ENCODE measurements around the gene CD300A. TPM values are rescaled to one million over a fixed set of nuclear protein-coding genes. Genes with fewer than 3 reads are reported as not detected.
A peak's percentile ranks its signal among the peaks of the same experiment; 100 is the strongest.

Gene CD300A
- total RNA-seq, 1 experiment from 2014 or later, result 0.45 TPM

DNA sequence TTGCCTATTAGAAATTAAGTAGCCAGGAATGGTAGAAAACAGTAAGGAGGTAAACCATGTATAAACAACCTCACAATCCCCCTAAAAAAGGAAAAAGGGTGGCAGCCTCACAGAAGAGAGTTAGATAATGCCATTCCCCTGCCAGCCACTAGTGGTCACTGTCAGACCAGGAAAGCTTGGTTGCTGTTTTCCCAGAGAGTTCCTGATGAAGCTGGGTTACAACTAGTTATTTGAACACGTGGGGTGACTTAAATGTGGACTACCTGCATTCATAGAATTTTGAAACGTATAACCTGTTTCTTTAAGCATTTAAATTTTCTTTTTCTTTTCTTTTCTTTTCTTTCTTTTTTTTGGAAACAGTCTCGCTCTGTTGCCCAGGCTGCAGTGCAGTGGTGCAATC is 28.7 kb upstream of the CD300A start:
- DNase-seq, result no peak
- CTCF ChIA-PET, result interaction anchor here (0.6 to 1.7 kb wide), 3 partner anchors 16 to 1421 kb away, joined by 5 to 6 read pairs (median 6); no protein-coding TSS in a partner anchor

DNA sequence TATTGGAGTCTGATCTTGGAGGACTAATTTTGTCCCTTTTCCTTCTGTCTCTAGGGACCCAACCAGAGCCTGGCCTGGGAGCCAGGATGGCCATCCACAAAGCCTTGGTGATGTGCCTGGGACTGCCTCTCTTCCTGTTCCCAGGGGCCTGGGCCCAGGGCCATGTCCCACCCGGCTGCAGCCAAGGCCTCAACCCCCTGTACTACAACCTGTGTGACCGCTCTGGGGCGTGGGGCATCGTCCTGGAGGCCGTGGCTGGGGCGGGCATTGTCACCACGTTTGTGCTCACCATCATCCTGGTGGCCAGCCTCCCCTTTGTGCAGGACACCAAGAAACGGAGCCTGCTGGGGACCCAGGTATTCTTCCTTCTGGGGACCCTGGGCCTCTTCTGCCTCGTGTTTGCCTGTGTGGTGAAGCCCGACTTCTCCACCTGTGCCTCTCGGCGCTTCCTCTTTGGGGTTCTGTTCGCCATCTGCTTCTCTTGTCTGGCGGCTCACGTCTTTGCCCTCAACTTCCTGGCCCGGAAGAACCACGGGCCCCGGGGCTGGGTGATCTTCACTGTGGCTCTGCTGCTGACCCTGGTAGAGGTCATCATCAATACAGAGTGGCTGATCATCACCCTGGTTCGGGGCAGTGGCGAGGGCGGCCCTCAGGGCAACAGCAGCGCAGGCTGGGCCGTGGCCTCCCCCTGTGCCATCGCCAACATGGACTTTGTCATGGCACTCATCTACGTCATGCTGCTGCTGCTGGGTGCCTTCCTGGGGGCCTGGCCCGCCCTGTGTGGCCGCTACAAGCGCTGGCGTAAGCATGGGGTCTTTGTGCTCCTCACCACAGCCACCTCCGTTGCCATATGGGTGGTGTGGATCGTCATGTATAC is 26.5 kb upstream of the CD300A start:
- TF ChIP-seq, protein P1, sequence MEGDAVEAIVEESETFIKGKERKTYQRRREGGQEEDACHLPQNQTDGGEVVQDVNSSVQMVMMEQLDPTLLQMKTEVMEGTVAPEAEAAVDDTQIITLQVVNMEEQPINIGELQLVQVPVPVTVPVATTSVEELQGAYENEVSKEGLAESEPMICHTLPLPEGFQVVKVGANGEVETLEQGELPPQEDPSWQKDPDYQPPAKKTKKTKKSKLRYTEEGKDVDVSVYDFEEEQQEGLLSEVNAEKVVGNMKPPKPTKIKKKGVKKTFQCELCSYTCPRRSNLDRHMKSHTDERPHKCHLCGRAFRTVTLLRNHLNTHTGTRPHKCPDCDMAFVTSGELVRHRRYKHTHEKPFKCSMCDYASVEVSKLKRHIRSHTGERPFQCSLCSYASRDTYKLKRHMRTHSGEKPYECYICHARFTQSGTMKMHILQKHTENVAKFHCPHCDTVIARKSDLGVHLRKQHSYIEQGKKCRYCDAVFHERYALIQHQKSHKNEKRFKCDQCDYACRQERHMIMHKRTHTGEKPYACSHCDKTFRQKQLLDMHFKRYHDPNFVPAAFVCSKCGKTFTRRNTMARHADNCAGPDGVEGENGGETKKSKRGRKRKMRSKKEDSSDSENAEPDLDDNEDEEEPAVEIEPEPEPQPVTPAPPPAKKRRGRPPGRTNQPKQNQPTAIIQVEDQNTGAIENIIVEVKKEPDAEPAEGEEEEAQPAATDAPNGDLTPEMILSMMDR (IDR thresholded peaks at IDR 0.05; ENCODE audit: unreplicated experiment), result no peak
- Mint-ChIP-seq H3K27ac (ENCODE audit: unreplicated experiment) (no peak overlapping the region), H3K36me3 (ENCODE audit: insufficient read depth, unreplicated experiment) (peaks cover 17% of the 10 kb centered on the region), H3K27me3 (ENCODE audit: unreplicated experiment) (no peaks in the 10 kb centered on the region), H3K4me3 (ENCODE audit: low read depth, unreplicated experiment) (no peak overlapping the region), H3K4me1 (ENCODE audit: low read depth, unreplicated experiment) (peaks cover 40% of the 10 kb centered on the region), H3K9me3 (ENCODE audit: low read depth, unreplicated experiment) (no peaks in the 10 kb centered on the region)
- no TSS peak for BruUV-seq (replicated peaks)
- intact Hi-C loops (cut with micrococcal nuclease; ENCODE audit: unreplicated experiment), result no loop called here
- no peak for DNase-seq
- CTCF ChIA-PET, result interaction anchor here (0.6 to 1.3 kb wide), 2 partner anchors 16 to 32 kb away, joined by 4 to 5 read pairs; no protein-coding TSS in a partner anchor

More for the DNA sequence above, 28.7 kb upstream of the CD300A start:
- Mint-ChIP-seq H3K27ac (ENCODE audit: unreplicated experiment) (no peak overlapping the region), H3K4me3 (ENCODE audit: low read depth, unreplicated experiment) (no peak overlapping the region), H3K36me3 (ENCODE audit: insufficient read depth, unreplicated experiment) (peaks cover 15% of the 10 kb centered on the region), H3K9me3 (ENCODE audit: low read depth, unreplicated experiment) (no peaks in the 10 kb centered on the region), H3K4me1 (ENCODE audit: low read depth, unreplicated experiment) (peaks cover 34% of the 10 kb centered on the region), H3K27me3 (ENCODE audit: unreplicated experiment) (no peaks in the 10 kb centered on the region)
- BruUV-seq (replicated peaks), result no TSS peak
- TF ChIP-seq, protein P1 (IDR thresholded peaks at IDR 0.05; ENCODE audit: unreplicated experiment), result peak; percentile 75
- intact Hi-C loops (cut with micrococcal nuclease; ENCODE audit: unreplicated experiment), result no loop called here

DNA sequence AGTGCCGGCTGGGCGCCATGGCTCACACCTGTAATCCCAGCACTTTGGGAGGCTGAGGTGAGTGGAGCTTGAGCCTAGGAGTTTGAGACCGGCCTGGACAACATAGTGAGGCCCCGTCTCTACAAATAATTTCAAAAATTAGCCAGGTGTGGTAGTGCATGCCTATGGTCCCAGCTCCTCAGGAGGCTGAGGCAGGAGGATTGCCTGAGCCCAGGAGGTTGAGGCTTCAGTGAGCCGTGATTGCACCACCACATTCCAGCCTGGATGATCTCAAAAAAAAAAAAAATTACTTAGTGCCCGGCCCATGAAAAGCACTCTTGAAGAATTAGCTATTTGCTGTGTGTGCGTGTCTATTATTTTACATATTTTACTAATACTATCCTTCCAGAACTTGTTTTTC is 24.9 kb upstream of the CD300A start:
- no peak overlapping the region for H3K4me3 Mint-ChIP-seq (ENCODE audit: low read depth, unreplicated experiment)
- intact Hi-C loops (cut with micrococcal nuclease; ENCODE audit: unreplicated experiment), result no loop called here
- H3K27me3 Mint-ChIP-seq (ENCODE audit: unreplicated experiment), result no peaks in the 10 kb centered on the region
- CTCF ChIA-PET, result interaction anchor here (0.7 kb wide), 1 partner anchor 12 kb away, joined by 3 read pairs; no protein-coding TSS in a partner anchor
- H3K27ac Mint-ChIP-seq (ENCODE audit: unreplicated experiment), result no peak overlapping the region
- no peaks in the 10 kb centered on the region for H3K9me3 Mint-ChIP-seq (ENCODE audit: low read depth, unreplicated experiment)
- H3K36me3 Mint-ChIP-seq (ENCODE audit: insufficient read depth, unreplicated experiment), result peaks cover 17% of the 10 kb centered on the region
- TF ChIP-seq, protein P1 (IDR thresholded peaks at IDR 0.05; ENCODE audit: unreplicated experiment), result no peak
- BruUV-seq (replicated peaks), result no TSS peak
- peaks cover 24% of the 10 kb centered on the region for H3K4me1 Mint-ChIP-seq (ENCODE audit: low read depth, unreplicated experiment)
- DNase-seq, result no peak

DNA sequence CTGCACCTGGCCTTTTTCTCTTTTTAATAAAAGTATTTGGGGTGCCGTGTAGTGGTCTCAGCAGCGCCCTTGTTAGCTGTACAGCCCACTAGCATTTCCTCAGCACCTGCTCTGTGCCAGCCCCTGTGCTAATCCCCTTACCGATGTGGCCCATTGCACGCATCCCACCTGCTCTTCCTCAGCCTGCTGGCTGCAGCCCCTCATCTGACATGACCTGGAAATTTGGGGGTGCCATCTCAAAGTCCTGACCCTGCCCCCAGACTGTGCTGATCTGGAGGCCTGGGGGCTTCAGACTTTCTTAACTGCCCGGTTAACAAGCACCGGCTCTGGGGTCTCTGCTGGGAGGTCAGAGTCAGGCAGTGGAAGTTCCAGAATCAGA is 24.2 kb upstream of the CD300A start:
- Mint-ChIP-seq H3K9me3 (ENCODE audit: low read depth, unreplicated experiment) (no peaks in the 10 kb centered on the region), H3K4me3 (ENCODE audit: low read depth, unreplicated experiment) (peak overlapping the region; percentile 52), H3K27ac (ENCODE audit: unreplicated experiment) (peak overlapping the region; percentile 88), H3K27me3 (ENCODE audit: unreplicated experiment) (no peaks in the 10 kb centered on the region), H3K36me3 (ENCODE audit: insufficient read depth, unreplicated experiment) (peaks cover 17% of the 10 kb centered on the region), H3K4me1 (ENCODE audit: low read depth, unreplicated experiment) (peaks cover 22% of the 10 kb centered on the region)
- CTCF ChIA-PET, result no interaction called here
- TF ChIP-seq, protein P1 (IDR thresholded peaks at IDR 0.05; ENCODE audit: unreplicated experiment), result no peak
- intact Hi-C loops (cut with micrococcal nuclease; ENCODE audit: unreplicated experiment), result no loop called here
- BruUV-seq (replicated peaks), result no TSS peak
- DNase-seq, result no peak
